Stimulated activated CD8-positive, alpha-beta memory T cell treated with anti-CD3 and anti-CD28 coated beads, Interleukin-12 subunit alpha, Interleukin-12 subunit beta, amount 100 ng/mL, for 24 hours (primary cell): ENCODE data around the gene SULF2.

ENCODE experiments used
- DNase-seq: peaks from one replicate; pipeline ENCODE4 v3.0.0-alpha.2; 2020; ENCODE audit errors: extremely low read depth

Gene SULF2

DNA sequence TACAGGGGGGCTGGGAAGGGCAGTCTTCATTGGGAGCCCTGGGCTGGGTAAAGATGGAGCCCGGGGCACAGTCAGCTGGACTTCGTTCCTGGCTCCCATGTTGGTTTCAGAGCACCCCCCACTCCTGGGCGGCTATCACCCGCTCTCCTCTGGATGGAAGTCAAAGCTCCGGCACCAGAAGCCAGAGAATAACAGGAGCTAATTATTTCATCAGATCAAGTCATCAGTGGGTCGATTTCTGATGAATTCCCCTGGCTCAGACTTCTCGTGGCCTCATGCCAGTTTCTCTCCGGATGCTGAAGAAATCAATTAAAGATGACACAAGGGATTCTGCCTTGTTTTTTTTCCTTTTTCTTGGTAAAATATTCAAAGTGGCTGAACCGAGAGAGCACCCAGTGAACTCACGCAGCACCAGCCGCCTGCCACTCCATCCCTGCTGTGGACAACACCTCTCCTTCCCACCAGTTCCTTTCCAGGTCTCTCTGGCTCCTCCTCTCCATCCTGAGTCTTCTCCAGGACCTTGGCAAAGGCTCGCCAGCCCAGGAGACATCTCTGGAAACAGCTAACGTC is 22.5 kb downstream of the SULF2 start:
- no peak for DNase-seq

- no peak for DNase-seq
These were observed 23.7 kb downstream of the SULF2 start for GRCh38 chr20:47761482-47762047.

- no peak for DNase-seq
These were observed 24.4 kb downstream of the SULF2 start for GRCh38 chr20:47760686-47761481.

GRCh38 chr20:47758517-47759450 is 26.5 kb downstream of the SULF2 start:
- no peak for DNase-seq

DNA sequence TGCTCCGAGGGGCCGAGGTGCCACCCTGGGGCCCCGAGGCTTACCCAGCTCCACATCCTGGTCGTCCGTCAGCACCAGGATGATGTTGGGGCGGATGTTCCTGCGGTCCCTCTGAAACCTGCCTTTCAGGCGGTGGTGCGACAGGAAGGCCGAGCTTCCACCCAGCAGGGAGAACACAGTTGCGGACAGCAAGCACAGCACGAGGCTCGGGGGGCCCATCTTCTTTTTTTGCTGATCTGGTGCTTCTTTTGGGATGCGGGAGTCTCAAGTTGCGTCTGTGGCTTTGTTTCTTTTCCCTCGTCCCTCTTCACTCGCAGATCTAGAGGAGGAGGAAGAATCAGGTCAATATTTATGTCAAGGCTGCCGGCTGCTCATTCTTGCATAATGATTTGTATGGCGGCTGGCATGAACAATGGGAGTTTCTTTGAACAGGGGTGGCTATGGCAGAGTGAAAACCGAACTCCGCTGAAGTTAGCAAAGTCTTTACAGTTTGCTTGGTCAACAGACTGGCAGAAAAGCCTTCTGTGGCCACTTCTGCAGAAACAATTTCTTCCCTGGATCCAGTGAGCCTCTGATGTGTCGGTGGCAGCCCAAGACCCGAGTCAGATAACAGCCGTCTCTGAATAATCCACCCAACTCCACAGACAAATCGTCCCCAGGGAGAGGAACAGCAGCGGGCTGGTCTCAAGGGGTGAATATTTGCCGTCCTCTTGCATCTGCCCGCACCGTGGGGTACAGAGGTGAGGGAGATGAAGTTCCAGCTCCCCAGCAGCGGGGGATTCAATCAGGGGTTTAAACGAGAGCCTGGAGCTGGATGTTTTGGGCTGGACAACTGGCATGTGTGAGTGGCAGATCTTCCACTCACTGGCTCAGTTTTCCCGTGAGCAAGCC is 27.9 kb downstream of the SULF2 start:
- DNase-seq = no peak

DNA sequence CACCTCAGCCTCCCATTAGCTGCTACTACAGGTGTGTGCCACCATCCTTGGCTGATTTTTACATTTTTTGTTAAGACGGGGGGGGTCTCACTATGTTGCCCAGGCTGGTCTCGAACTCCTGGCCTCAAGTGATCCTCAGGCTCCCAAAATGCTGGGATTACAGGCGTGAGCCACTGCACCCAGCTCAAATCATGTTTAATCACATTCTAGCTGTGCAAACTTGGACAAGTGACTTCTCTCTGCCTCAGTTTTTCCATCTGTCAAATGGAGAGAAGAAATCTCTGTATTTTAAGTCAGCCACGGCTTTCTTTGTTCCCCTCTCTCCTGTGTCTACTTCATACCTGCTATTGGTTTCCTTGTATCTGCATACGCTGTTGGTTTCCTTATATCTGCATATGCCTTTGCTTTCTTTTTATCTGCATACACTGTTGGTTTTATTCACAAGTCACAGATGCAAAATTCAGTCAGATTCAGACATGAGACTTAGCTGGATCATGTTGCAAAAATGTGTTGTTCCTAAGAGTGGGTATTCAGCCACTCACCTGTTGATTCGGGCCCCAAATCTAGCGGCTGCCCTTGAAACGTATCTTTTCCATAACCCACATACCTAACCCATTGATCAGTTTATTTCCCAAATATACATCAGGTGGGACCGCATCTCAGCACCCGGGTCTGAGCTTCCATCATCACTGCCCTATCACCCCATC is 30.2 kb downstream of the SULF2 start:
- no peak for DNase-seq

DNA sequence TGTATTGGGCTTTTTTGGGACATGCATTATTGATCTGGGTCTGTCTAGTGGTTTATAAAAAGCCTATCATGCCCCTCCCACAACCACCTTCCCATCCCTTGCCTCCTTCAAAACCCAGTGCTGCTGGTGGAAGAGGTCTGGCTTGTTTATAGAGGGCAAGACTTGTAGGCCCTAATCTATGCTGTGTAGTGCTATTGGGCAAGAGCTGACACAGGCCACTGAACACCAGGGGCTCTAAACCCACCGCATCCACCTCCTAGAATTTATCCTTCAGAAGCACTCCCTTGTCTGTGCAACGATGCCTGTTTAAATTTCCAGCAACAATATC is 30.9 kb downstream of the SULF2 start:
- DNase-seq = no peak

DNA sequence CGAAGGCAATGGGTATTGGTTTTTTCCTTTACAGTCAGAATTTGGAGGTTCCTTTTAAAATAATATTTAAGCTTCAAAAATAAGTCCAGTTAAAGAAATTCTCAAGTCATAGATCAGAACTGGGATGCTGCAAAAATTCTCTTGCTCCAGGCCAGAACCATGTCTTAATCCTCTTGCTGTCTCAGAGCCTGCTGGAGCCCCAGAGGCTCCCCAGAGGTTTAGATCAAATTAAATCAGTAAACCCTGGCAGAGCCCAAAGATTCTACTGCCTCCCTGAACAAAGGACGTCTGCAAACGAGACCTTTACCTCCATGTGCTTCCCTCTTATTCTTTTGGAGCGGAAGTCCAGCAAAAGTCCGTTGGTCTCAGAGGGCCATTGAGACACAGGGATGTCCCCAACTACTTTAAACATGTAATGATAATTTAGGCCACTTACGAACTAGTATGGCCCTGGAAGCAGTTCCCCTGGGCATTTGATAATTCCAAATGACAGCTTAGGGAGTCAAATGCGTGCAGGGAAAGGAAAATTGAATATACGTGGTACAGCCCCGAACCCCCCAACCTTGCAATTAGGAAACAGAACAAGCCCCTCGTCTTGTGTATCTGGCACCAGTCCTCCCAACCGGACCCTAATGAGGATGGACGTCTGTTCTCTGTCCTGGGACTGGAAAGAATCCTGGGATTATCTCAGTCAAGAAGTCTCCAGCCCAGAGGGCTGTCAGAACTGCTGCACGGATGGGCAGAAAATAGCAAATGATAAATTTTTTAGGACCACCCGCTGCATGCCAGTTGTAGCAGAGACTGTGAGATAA is 31.5 kb downstream of the SULF2 start:
- DNase-seq = no peak

GRCh38 chr20:47751449-47751848 is 33.8 kb downstream of the SULF2 start:
- DNase-seq = no peak

- no peak for DNase-seq
These were observed 35.9 kb downstream of the SULF2 start for GRCh38 chr20:47749339-47749738.

- DNase-seq = no peak
These were observed 36.5 kb downstream of the SULF2 start for GRCh38 chr20:47748823-47749222.

DNA sequence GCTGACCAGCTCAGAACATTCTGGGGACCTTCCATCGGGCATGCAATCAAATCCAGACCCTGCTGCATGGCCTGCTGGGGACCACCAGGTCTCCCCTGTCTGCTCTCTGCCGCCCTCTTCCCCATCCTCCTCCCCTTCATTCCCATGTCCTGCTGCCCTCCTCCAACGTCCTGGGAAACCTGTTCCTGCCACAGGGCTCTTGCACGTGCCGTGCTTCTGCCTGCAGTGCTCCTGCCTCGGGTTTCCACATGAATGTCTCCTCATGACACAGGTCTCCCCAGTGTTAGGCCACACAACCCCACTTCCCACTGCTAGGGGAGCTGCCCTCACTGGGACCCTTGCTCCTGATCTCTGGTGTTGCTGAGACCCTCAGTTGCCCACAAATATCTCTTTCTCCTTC is 37.2 kb downstream of the SULF2 start:
- no peak for DNase-seq

- DNase-seq = no peak
These were observed 37.6 kb downstream of the SULF2 start for GRCh38 chr20:47747669-47748031.

DNA sequence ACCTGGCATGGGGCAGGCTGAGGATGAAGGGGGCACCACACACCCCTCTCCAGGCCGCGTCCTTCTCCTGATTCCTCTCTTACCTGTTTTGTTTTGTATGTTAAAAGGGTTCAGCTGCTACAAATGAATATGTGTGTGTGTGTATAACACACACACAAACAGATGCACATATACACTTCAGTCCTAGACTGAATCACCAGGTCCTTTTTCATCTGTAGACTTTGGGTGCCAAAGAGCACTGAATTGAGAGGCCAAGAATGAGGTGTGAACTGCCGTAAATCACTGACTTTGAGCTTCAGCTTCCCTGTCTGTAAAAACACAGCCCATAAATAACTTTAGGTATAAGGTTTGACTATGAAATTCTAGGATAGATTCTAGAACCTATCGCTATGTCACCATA is 40.5 kb downstream of the SULF2 start:
- DNase-seq = no peak

- DNase-seq = no peak
These were observed 41.6 kb downstream of the SULF2 start for GRCh38 chr20:47743671-47744070.

DNA sequence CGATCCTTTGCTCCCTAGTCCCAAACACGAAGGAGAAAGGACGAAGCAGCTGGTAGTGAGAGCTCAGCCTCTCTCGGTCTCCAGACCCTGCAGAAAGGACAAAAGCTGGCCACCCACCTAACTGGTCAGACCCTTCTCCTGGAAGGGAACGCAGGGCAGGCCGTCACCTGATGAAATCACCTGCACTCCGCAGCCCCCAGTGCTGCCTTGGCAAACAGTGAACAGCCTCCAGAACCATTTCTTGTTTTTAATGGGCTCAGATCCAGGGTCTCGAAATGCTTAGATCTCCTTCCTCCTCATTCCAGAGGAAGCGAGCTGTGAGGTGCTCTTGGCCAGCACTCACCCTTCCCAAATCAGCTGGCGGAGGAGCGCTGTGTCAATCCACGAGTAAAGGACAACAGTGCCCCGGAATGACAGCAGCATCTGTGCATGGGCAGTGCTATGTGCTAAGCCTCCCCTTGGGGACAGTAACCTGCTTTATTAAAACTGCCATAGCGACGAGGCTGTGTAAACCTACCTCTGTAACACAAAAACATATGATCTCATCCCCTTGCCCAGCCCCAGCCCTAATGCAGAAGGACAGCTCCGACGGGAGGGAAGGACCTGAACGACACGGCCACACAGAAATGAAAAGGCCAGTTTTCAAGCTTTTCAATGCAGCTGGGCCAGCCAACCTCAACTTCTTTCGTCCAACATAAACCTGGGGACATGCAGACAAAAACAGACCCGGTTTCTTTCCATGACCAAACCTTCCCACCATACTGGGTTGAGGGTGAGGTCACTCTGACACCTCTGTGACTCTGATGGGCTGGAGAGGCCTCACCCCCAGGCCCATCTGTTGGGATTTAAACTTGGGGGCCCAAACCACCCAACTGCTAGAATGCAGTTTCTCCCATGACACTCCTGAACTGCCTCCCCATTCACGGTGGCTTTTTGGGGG is 43.3 kb downstream of the SULF2 start:
- no peak for DNase-seq

GRCh38 chr20:47740862-47741184 is 44.5 kb downstream of the SULF2 start:
- no peak for DNase-seq

GRCh38 chr20:47740121-47740861 is 45.0 kb downstream of the SULF2 start:
- DNase-seq = no peak
